B cell (primary cell): ENCODE data around the gene RELB. TPM values are rescaled to one million over a fixed set of nuclear protein-coding genes. Genes with fewer than 3 reads are reported as not detected.

Source experiments
- ATAC-seq: fragments of 200-7000 bp; cut with Tn5 transposase; one replicate; pipeline ENCODE4 v1.10.0; 2021; ENCODE audit warnings: low read depth, mild to moderate bottlenecking, moderate number of reproducible peaks, moderate library complexity
- CTCF ChIA-PET: fragments of 350-600 bp; sonication (Branson Sonifier 250); formaldehyde crosslinking; loops from one replicate; lab custom pipeline; 2021; ENCODE audit warnings: antibody characterized with exemption, inconsistent platforms; lab: Charles Lee
- POLR2A ChIA-PET: fragments of 350-600 bp; sonication (Branson Sonifier 250); formaldehyde crosslinking; loops from one replicate; lab custom pipeline; 2021; ENCODE audit warnings: antibody characterized with exemption; lab: Charles Lee
- DNase-seq: peaks from one replicate; pipeline ENCODE4 v3.0.0; 2013
- H2AFZ ChIP-seq: 2 replicates; pipeline ENCODE4 v1.6.1; 2012; ENCODE audit warnings: mild to moderate bottlenecking, low read depth, low read length; ENCODE audit not compliant: insufficient read depth, poor library complexity, severe bottlenecking
- H3K27ac ChIP-seq, 2 donors: 1 replicate in 1 of 2; 2 replicates in 1 of 2; pipeline ENCODE4 v1.5.1; 2012 to 2013; ENCODE audit warnings: low read length in 2 of 2, mild to moderate bottlenecking in 2 of 2, moderate library complexity in 1 of 2
- H3K27me3 ChIP-seq, 4 experiments: fragments of 200-600 bp in 1 of 4; sonication (generic) in 1 of 4; replicated peaks in 1 of 4; 1 replicate in 2 of 4; 2 replicates in 2 of 4; pipeline versions ENCODE4 v1.6.1 to v1.7.0; 2013 to 2016; ENCODE audit warnings: low read length in 3 of 4, mild to moderate bottlenecking in 2 of 4, mixed read lengths in 1 of 4, moderate library complexity in 1 of 4; ENCODE audit not compliant: insufficient read depth in 4 of 4, control insufficient read depth in 3 of 4; ENCODE audit errors: control extremely low read depth in 1 of 4
- H3K36me3 ChIP-seq, 2 experiments: replicated peaks in 1 of 2; 1 replicate in 1 of 2; 2 replicates in 1 of 2; pipeline versions ENCODE4 v1.6.1 to v1.7.1; 2013; ENCODE audit warnings: low read length in 1 of 2; ENCODE audit not compliant: insufficient read depth in 2 of 2, control insufficient read depth in 1 of 2; ENCODE audit errors: control extremely low read depth in 1 of 2, extremely low read depth in 1 of 2
- H3K4me1 ChIP-seq, 2 donors: fragments of 200-600 bp in 1 of 2; sonication (generic) in 1 of 2; 1 replicate in 1 of 2; 2 replicates in 1 of 2; pipeline versions ENCODE4 v1.5.1 to v1.6.1; 2013 to 2017; ENCODE audit warnings: low read length in 2 of 2; ENCODE audit not compliant: control insufficient read depth in 2 of 2, insufficient read depth in 2 of 2
- H3K4me2 ChIP-seq: replicated peaks from 2 replicates; pipeline ENCODE3; 2012; ENCODE audit warnings: mild to moderate bottlenecking, low read depth, low read length; ENCODE audit not compliant: poor library complexity, severe bottlenecking
- H3K4me3 ChIP-seq, 5 experiments: fragments of 200-600 bp in 1 of 5; sonication (generic) in 1 of 5; 1 replicate in 3 of 5; 2 replicates in 2 of 5; pipeline versions ENCODE4 v1.5.1 to v1.7.0; 2011 to 2016; ENCODE audit warnings: low read length in 4 of 5, mild to moderate bottlenecking in 4 of 5, low read depth in 2 of 5, control low read depth in 1 of 5, moderate library complexity in 1 of 5; ENCODE audit not compliant: insufficient read depth in 1 of 5; ENCODE audit errors: control extremely low read depth in 1 of 5, extremely low read depth in 1 of 5
- H3K79me2 ChIP-seq: fragments of 200-600 bp; sonication (generic); one replicate; pipeline ENCODE4 v1.6.0; 2016; ENCODE audit warnings: low read length; ENCODE audit not compliant: control insufficient read depth, insufficient read depth
- H3K9ac ChIP-seq: fragments of 200-600 bp; sonication (generic); 2 replicates; pipeline ENCODE4 v1.6.1; 2017; ENCODE audit warnings: mild to moderate bottlenecking, low read length, moderate library complexity
- H3K9me3 ChIP-seq, 3 donors: one replicate each; pipeline versions ENCODE4 v1.6.1 to v1.7.1; 2013; ENCODE audit warnings: low read length in 2 of 3; ENCODE audit not compliant: control insufficient read depth in 2 of 3, insufficient read depth in 1 of 3; ENCODE audit errors: control extremely low read depth in 1 of 3
- H4K20me1 ChIP-seq: 2 replicates; pipeline ENCODE4 v1.6.0; 2012; ENCODE audit warnings: mild to moderate bottlenecking, low read length; ENCODE audit not compliant: insufficient read depth, control insufficient read depth, poor library complexity, severe bottlenecking
- H3K27ac Mint-ChIP-seq: one replicate; pipeline ENCODE4 v1.8.0; 2021; ENCODE audit warnings: mixed read lengths
- H3K27me3 Mint-ChIP-seq: one replicate; pipeline ENCODE4 v1.8.0; 2021; ENCODE audit warnings: mixed read lengths
- H3K4me1 Mint-ChIP-seq: one replicate; pipeline ENCODE4 v1.8.0; 2021; ENCODE audit warnings: mixed read lengths
- H3K4me3 Mint-ChIP-seq: one replicate; pipeline ENCODE4 v1.8.0; 2021; ENCODE audit warnings: mixed read lengths
- H3K9me3 Mint-ChIP-seq: one replicate; pipeline ENCODE4 v1.8.0; 2022; ENCODE audit warnings: mixed read lengths; ENCODE audit not compliant: insufficient read depth
- CTCF ChIP-seq: fragments of 200-600 bp; IDR thresholded peaks from one replicate; pipeline ENCODE4 v1.8.0; 2022; ENCODE audit warnings: antibody characterized with exemption, mild to moderate bottlenecking
- EZH2 ChIP-seq: IDR thresholded peaks from 2 replicates; pipeline ENCODE4 v1.6.1; 2012; ENCODE audit warnings: borderline replicate concordance, low read depth, mild to moderate bottlenecking, moderate library complexity, low read length; ENCODE audit not compliant: insufficient read depth, poor library complexity, severe bottlenecking
- WGBS: methylation state at CpG from one replicate; pipeline ENCODE4 v1.1.5; 2013; ENCODE audit warnings: missing lambda C conversion rate; ENCODE audit not compliant: insufficient coverage; 5-methylcytosine and 5-hydroxymethylcytosine counted together
- intact Hi-C: fragments of 100-400 bp; cut with micrococcal nuclease; formaldehyde crosslinking; loops from one replicate; pipeline ENCODE4 v1.10.0; 2022
- polyA plus RNA-seq: library from polyadenylated mRNA; depleted of rRNA; stranded (reverse); fragments of >200 nt; gene quantifications from 2 replicates; pipeline ENCODE4 v1.2.3, GENCODE V29; 2012
- total RNA-seq, 2 donors: library from RNA; stranded (reverse); fragments of 120-200 nt in 1 of 2; gene quantifications; 1 replicate in 1 of 2; 2 replicates in 1 of 2; pipeline versions ENCODE4 v1.2.3 to v1.2.4, GENCODE V29; 2013 to 2022

The RELB gene
- total and polyA plus RNA-seq, 2 donors (not counting 1 experiment from before 2014, with no cell fraction given) = 63.8 to 106 TPM

GRCh38 chr19:44961821-44962220 is 39.4 kb upstream of the RELB start:
- Histone ChIP-seq H3K9ac (peak overlapping the region; percentile 22), H3K9me3 (no peaks in the 10 kb centered on the region), H2AFZ (peak overlapping the region; percentile 43), H3K27ac (peak overlapping the region; percentile 67 to 86), H3K79me2 (peaks cover 91% of the 10 kb centered on the region), H3K4me3 (peak overlapping the region in 3 of 5 experiments; percentile 2 to 15 (median 6)), H3K4me2 (peak overlapping the region; percentile 71), H3K36me3 (peaks cover 5 to 22% of the 10 kb centered on the region in 2 experiments), H4K20me1 (peaks cover 39% of the 10 kb centered on the region), H3K27me3 (no peaks in the 10 kb centered on the region), H3K4me1 (peaks cover 51 to 54% of the 10 kb centered on the region in 2 donors)
- intact Hi-C loops = no loop called here
- 98% methylated on average over 6 of the region's 8 CpGs for WGBS
- no peak for TF ChIP-seq CTCF
- TF ChIP-seq EZH2 = no peak
- no peaks in the 10 kb centered on the region for H3K9me3 Mint-ChIP-seq
- ChIA-PET POLR2A (no interaction called here), CTCF (interaction anchor here (0.5 to 2.9 kb wide), 4 partner anchors 10 to 1658 kb away, joined by 3 to 9 read pairs (median 4); no protein-coding TSS in a partner anchor)
- H3K27ac Mint-ChIP-seq = peak overlapping the region; percentile 98
- peaks cover 53% of the 10 kb centered on the region for H3K4me1 Mint-ChIP-seq
- H3K4me3 Mint-ChIP-seq = peak overlapping the region; percentile 77
- H3K27me3 Mint-ChIP-seq = no peaks in the 10 kb centered on the region
- no peak for DNase-seq
- ATAC-seq = no peak

- H3K79me2 ChIP-seq = peaks cover 59% of the 10 kb centered on the region
- peaks cover under 1 to 4% of the 10 kb centered on the region in 2 donors for H3K4me1 ChIP-seq
- Mint-ChIP-seq H3K9me3 (no peaks in the 10 kb centered on the region), H3K27me3 (no peaks in the 10 kb centered on the region), H3K27ac (no peak overlapping the region), H3K4me1 (no peaks in the 10 kb centered on the region), H3K4me3 (no peak overlapping the region)
- ChIA-PET POLR2A (no interaction called here), CTCF (interaction anchor here (1.5 kb wide), 1 partner anchor 16 kb away, joined by 5 read pairs; no protein-coding TSS in a partner anchor)
- H3K9me3 ChIP-seq = no peaks in the 10 kb centered on the region
- peaks cover 30% of the 10 kb centered on the region for H4K20me1 ChIP-seq
- TF ChIP-seq CTCF = no peak
- TF ChIP-seq EZH2 = no peak
- H3K27me3 ChIP-seq = no peaks in the 10 kb centered on the region
- H3K27ac ChIP-seq = no peak overlapping the region
- 91% methylated on average over 2 of the region's 5 CpGs for WGBS
- H3K4me2 ChIP-seq = no peak overlapping the region
- no peak for DNase-seq
- ATAC-seq = no peak
- H3K36me3 ChIP-seq = peaks cover 6 to 44% of the 10 kb centered on the region in 2 experiments
- no peak overlapping the region for H3K9ac ChIP-seq
- no peak overlapping the region for H2AFZ ChIP-seq
- H3K4me3 ChIP-seq = no peak overlapping the region
- intact Hi-C loops = no loop called here
Observed at GRCh38 chr19:44968118-44968517, 33.1 kb upstream of the RELB start.
